AG09309 (cell line): ENCODE data around the gene LAMA2.
"Not testable (repeated sequence)": the region's sequence is repeated elsewhere in the genome, so short reads cannot be mapped to it uniquely, and the experiment has no call there.

Experiments
- DNase-seq: peaks from one replicate; pipeline ENCODE4 v3.0.0-alpha.2; 2010; ENCODE audit warnings: low read depth
- H3K4me3 ChIP-seq: 2 replicates; pipeline ENCODE4 v1.5.1; 2011; ENCODE audit warnings: mild to moderate bottlenecking, low read depth, low read length, moderate library complexity; ENCODE audit not compliant: control insufficient read depth
- CTCF ChIP-seq: IDR thresholded peaks from 2 replicates; pipeline ENCODE4 v1.5.1; 2011; ENCODE audit warnings: mild to moderate bottlenecking, low read depth, low read length, inconsistent platforms; ENCODE audit not compliant: insufficient read depth, control insufficient read depth; ENCODE audit errors: missing control alignments

The LAMA2 gene

GRCh38 chr6:129140526-129140925 is 257.6 kb downstream of the LAMA2 start:
- H3K4me3 ChIP-seq = no peak overlapping the region
- DNase-seq = no peak
- no peak for TF ChIP-seq CTCF

- H3K4me3 ChIP-seq = no peak overlapping the region
- no peak for TF ChIP-seq CTCF
- no peak for DNase-seq
Measured at GRCh38 chr6:129141499-129141898, 258.6 kb downstream of the LAMA2 start.

- no peak for TF ChIP-seq CTCF
- no peak for DNase-seq
- H3K4me3 ChIP-seq = no peak overlapping the region
Measured at GRCh38 chr6:129146902-129147301, 264.0 kb downstream of the LAMA2 start.

- no peak for DNase-seq
- no peak for TF ChIP-seq CTCF
- no peak overlapping the region for H3K4me3 ChIP-seq
Measured at GRCh38 chr6:129150507-129150906, 267.6 kb downstream of the LAMA2 start.

- TF ChIP-seq CTCF = no peak
- H3K4me3 ChIP-seq = no peak overlapping the region
- DNase-seq = no peak
Measured at GRCh38 chr6:129153257-129153656, 270.3 kb downstream of the LAMA2 start.

- not testable (repeated sequence) for H3K4me3 ChIP-seq, DNase-seq
Measured at GRCh38 chr6:129159242-129159641, 276.3 kb downstream of the LAMA2 start.

- TF ChIP-seq CTCF = no peak
- no peak for DNase-seq
- no peak overlapping the region for H3K4me3 ChIP-seq
Measured at GRCh38 chr6:129162605-129163004, 279.7 kb downstream of the LAMA2 start.
